KMS-11 (cell line): ENCODE measurements around the gene OSBPL10.

Source experiments
- H2AFZ ChIP-seq: fragments of 200-600 bp; sonication (generic); 2 replicates; pipeline ENCODE4 v1.6.1; 2016; ENCODE audit warnings: antibody characterized with exemption, mixed run types, low read depth
- H3K27ac ChIP-seq: fragments of 200-600 bp; sonication (generic); 2 replicates; pipeline ENCODE4 v1.6.1; 2016; ENCODE audit warnings: mild to moderate bottlenecking, mixed run types
- H3K27me3 ChIP-seq: fragments of 200-600 bp; sonication (generic); 2 replicates; pipeline ENCODE4 v1.6.1; 2017; ENCODE audit warnings: mild to moderate bottlenecking, low read depth, mixed run types, moderate library complexity; ENCODE audit not compliant: insufficient read depth
- H3K36me3 ChIP-seq: fragments of 200-600 bp; sonication (generic); 2 replicates; pipeline ENCODE4 v1.6.1; 2017; ENCODE audit warnings: mild to moderate bottlenecking, mixed run types; ENCODE audit not compliant: insufficient read depth
- H3K4me1 ChIP-seq: fragments of 200-600 bp; sonication (generic); 2 replicates; pipeline ENCODE4 v1.6.1; 2016; ENCODE audit warnings: mild to moderate bottlenecking, low read depth, mixed run types; ENCODE audit not compliant: poor library complexity, severe bottlenecking
- H3K4me2 ChIP-seq: fragments of 200-600 bp; sonication (generic); 2 replicates; pipeline ENCODE4 v1.7.0; 2016; ENCODE audit warnings: mild to moderate bottlenecking, mixed run types
- H3K4me3 ChIP-seq: fragments of 200-600 bp; sonication (generic); IDR thresholded peaks from 2 replicates; pipeline ENCODE4 v1.6.1; 2017; ENCODE audit warnings: low read depth, low read length, mixed read lengths; ENCODE audit not compliant: insufficient read depth
- H3K79me2 ChIP-seq: fragments of 200-600 bp; sonication (generic); 2 replicates; pipeline ENCODE4 v1.6.1; 2016; ENCODE audit warnings: low read depth, mixed run types; ENCODE audit not compliant: insufficient read depth
- H3K9ac ChIP-seq: fragments of 200-600 bp; sonication (generic); 2 replicates; pipeline ENCODE4 v1.6.1; 2016; ENCODE audit warnings: mild to moderate bottlenecking, mixed run types
- H4K20me1 ChIP-seq: fragments of 200-600 bp; sonication (generic); 2 replicates; pipeline ENCODE4 v1.6.1; 2016; ENCODE audit warnings: mild to moderate bottlenecking, mixed run types; ENCODE audit not compliant: insufficient read depth
- TF ChIP-seq, protein P1 (sequence below): fragments of 200-600 bp; sonication (generic); conservative IDR thresholded peaks from 2 replicates; pipeline ENCODE4 v1.6.1; 2017; ENCODE audit warnings: low read depth, mild to moderate bottlenecking, antibody characterized with exemption, low read length, moderate library complexity, mixed read lengths

OSBPL10 gene

DNA sequence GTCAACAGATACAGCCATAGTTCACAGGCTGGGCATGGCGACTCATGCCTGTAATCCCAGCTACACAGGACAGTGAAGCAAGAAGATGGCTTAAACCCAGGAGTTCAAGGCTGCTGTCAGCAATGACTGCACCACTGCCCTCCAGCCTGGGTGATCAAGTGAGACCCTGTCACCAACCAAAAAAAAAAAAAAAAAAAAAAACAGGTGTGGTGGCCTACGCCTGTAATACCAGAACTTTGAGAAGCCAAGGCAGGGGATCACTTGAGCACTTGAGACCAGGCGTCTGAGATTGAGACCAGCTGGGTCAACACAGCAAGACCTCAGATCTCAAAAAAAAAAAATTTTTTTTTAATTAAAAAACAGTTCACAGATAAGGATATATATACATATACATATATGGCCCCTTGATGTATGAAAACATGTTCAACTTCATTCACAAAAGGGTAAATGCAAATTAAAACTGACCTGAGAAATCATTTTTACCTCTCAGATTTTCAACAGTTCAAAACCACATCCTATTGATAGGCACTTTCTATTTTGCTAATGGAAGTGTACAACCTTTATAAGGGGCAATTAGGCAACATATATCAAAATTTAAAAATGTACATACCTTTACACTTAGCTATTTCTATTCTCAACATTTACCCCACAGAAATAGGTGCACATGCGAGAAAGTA lies 51.1 kb downstream of the OSBPL10 start:
- H3K4me1 ChIP-seq: no peaks in the 10 kb centered on the region
- H2AFZ ChIP-seq: no peak overlapping the region
- no peak overlapping the region for H3K9ac ChIP-seq
- H4K20me1 ChIP-seq: no peaks in the 10 kb centered on the region
- no peak overlapping the region for H3K4me3 ChIP-seq
- no peak overlapping the region for H3K4me2 ChIP-seq
- no peaks in the 10 kb centered on the region for H3K36me3 ChIP-seq
- no peaks in the 10 kb centered on the region for H3K79me2 ChIP-seq
- TF ChIP-seq, protein P1, sequence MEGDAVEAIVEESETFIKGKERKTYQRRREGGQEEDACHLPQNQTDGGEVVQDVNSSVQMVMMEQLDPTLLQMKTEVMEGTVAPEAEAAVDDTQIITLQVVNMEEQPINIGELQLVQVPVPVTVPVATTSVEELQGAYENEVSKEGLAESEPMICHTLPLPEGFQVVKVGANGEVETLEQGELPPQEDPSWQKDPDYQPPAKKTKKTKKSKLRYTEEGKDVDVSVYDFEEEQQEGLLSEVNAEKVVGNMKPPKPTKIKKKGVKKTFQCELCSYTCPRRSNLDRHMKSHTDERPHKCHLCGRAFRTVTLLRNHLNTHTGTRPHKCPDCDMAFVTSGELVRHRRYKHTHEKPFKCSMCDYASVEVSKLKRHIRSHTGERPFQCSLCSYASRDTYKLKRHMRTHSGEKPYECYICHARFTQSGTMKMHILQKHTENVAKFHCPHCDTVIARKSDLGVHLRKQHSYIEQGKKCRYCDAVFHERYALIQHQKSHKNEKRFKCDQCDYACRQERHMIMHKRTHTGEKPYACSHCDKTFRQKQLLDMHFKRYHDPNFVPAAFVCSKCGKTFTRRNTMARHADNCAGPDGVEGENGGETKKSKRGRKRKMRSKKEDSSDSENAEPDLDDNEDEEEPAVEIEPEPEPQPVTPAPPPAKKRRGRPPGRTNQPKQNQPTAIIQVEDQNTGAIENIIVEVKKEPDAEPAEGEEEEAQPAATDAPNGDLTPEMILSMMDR: no peak
- no peaks in the 10 kb centered on the region for H3K27me3 ChIP-seq
- H3K27ac ChIP-seq: no peak overlapping the region

DNA sequence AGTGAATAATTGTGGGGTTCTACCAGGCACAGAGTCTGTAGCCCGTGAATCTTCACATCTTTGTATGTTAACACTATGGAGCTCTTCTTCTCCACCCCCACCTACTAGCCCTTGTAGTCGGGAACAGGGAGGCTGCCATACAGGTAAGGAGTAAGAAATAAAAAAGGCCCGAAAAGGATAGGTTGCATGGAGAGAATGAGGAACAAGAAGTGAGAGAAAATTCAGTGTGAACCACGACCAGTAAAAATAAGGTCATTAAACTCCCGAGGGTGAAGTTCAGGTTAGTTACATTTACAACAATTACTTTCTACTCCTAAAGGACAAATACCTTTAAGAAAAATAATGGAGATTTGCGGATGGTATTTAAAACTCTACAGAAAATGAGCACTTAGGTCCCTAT lies 53.3 kb downstream of the OSBPL10 start:
- H3K4me1 ChIP-seq: no peaks in the 10 kb centered on the region
- no peaks in the 10 kb centered on the region for H3K36me3 ChIP-seq
- no peak overlapping the region for H3K4me3 ChIP-seq
- H4K20me1 ChIP-seq: no peaks in the 10 kb centered on the region
- no peak overlapping the region for H3K27ac ChIP-seq
- no peak overlapping the region for H3K4me2 ChIP-seq
- H3K9ac ChIP-seq: no peak overlapping the region
- H2AFZ ChIP-seq: no peak overlapping the region
- TF ChIP-seq, protein P1: no peak
- H3K27me3 ChIP-seq: no peaks in the 10 kb centered on the region
- H3K79me2 ChIP-seq: no peaks in the 10 kb centered on the region

DNA sequence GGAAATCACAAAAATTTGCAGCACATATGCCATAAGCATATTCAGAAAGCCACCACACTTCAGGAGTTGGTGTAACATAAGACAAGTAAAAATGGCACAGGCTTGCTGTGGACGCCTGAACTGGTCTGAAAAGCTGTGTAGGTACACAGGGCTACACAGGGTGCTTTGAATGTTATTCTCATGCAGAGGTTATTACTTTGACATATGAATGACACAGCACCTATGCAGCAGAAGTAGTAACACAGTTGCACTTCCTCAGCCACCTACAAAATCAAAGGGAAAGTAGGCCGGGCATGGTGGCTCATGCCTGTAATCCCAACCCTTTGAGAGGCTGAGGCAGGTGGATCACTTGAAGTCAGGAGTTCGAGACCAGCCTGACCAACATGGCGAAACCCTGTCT lies 54.5 kb downstream of the OSBPL10 start:
- Histone ChIP-seq H3K27me3 (no peaks in the 10 kb centered on the region), H3K4me1 (no peaks in the 10 kb centered on the region), H3K36me3 (no peaks in the 10 kb centered on the region), H3K9ac (no peak overlapping the region), H2AFZ (no peak overlapping the region), H3K4me2 (no peak overlapping the region), H4K20me1 (no peaks in the 10 kb centered on the region), H3K27ac (no peak overlapping the region), H3K4me3 (no peak overlapping the region), H3K79me2 (no peaks in the 10 kb centered on the region)
- TF ChIP-seq, protein P1: no peak

DNA sequence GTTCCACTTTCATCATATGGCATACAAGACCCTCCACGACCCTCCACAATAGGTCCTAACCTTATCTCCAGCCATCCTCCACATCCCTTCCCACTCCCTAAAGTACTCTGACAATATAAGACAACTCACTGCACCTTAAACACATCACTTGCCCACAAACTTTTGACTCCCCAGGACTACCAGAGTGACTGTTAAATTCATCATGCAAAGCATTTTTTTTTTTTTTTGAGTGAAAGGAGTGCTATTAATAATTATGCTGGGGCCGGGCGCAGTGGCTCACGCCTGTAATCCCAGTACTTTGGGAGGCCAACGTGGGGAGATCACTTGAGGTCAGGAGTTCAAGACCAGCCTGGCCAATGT lies 55.8 kb downstream of the OSBPL10 start:
- Histone ChIP-seq H2AFZ (no peak overlapping the region), H3K9ac (no peak overlapping the region), H3K36me3 (no peaks in the 10 kb centered on the region), H3K27ac (no peak overlapping the region), H3K4me3 (no peak overlapping the region), H3K4me1 (no peaks in the 10 kb centered on the region), H4K20me1 (no peaks in the 10 kb centered on the region), H3K79me2 (no peaks in the 10 kb centered on the region), H3K4me2 (no peak overlapping the region), H3K27me3 (no peaks in the 10 kb centered on the region)
- TF ChIP-seq, protein P1: no peak
